HEK293T (cell line): Measurements from ENCODE around the gene CIT.

ENCODE experiments used
- CTCF ChIA-PET: fragments of 350-600 bp; formaldehyde crosslinking; extraction: SDS; loops from one replicate; lab custom pipeline; 2021; ENCODE audit warnings: antibody characterized with exemption, inconsistent platforms; lab: Yijun Ruan, JAX
- POLR2A ChIA-PET: fragments of 350-600 bp; formaldehyde crosslinking; extraction: SDS; loops from one replicate; lab custom pipeline; 2020; ENCODE audit warnings: antibody characterized with exemption, inconsistent platforms; lab: Yijun Ruan, JAX
- DNase-seq: peaks from one replicate; pipeline ENCODE4 v3.0.0; 2012; ENCODE audit warnings: mixed read lengths; ENCODE audit errors: extremely low spot score
- ARNT ChIP-seq: fragments of 450-650 bp; IDR thresholded peaks from 2 replicates; pipeline ENCODE4 v1.6.1; 2017; ENCODE audit warnings: mild to moderate bottlenecking
- BHLHE40 ChIP-seq: fragments of 450-650 bp; IDR thresholded peaks from 2 replicates; pipeline ENCODE4 v1.6.1; 2016; ENCODE audit warnings: mild to moderate bottlenecking, moderate library complexity, borderline replicate concordance
- CTBP1 ChIP-seq: fragments of 450-650 bp; IDR thresholded peaks from 2 replicates; pipeline ENCODE4 v1.6.1; 2016; ENCODE audit warnings: borderline replicate concordance
- ELF4 ChIP-seq: fragments of 450-650 bp; IDR thresholded peaks from 2 replicates; pipeline ENCODE4 v1.6.1; 2017; ENCODE audit warnings: antibody characterized with exemption
- FOXA1 ChIP-seq: fragments of 450-650 bp; IDR thresholded peaks from 2 replicates; pipeline ENCODE4 v1.6.1; 2016; ENCODE audit warnings: mild to moderate bottlenecking
- FOXK2 ChIP-seq: fragments of 450-650 bp; IDR thresholded peaks from 2 replicates; pipeline ENCODE4 v1.6.1; 2016; ENCODE audit warnings: mild to moderate bottlenecking
- FOXM1 ChIP-seq: fragments of 450-650 bp; IDR thresholded peaks from 2 replicates; pipeline ENCODE4 v1.6.1; 2017; ENCODE audit warnings: mild to moderate bottlenecking, borderline replicate concordance
- HDGF ChIP-seq: fragments of 450-650 bp; IDR thresholded peaks from 2 replicates; pipeline ENCODE4 v1.6.1; 2017; ENCODE audit warnings: antibody characterized with exemption, borderline replicate concordance
- L3MBTL2 ChIP-seq: fragments of 450-650 bp; conservative IDR thresholded peaks from 2 replicates; pipeline ENCODE4 v1.6.1; 2016; ENCODE audit warnings: mild to moderate bottlenecking
- LEF1 ChIP-seq: fragments of 450-650 bp; IDR thresholded peaks from 2 replicates; pipeline ENCODE4 v1.6.1; 2017; ENCODE audit warnings: mild to moderate bottlenecking, borderline replicate concordance
- NFRKB ChIP-seq: fragments of 450-650 bp; IDR thresholded peaks from 2 replicates; pipeline ENCODE4 v1.6.1; 2016; ENCODE audit warnings: mild to moderate bottlenecking, moderate library complexity
- PKNOX1 ChIP-seq: fragments of 450-650 bp; IDR thresholded peaks from 2 replicates; pipeline ENCODE4 v1.6.1; 2016
- SP1 ChIP-seq: fragments of 450-650 bp; IDR thresholded peaks from 2 replicates; pipeline ENCODE4 v1.6.1; 2017
- SUZ12 ChIP-seq: fragments of 450-650 bp; IDR thresholded peaks from 2 replicates; pipeline ENCODE4 v1.6.1; 2016; ENCODE audit warnings: mild to moderate bottlenecking
- TARDBP ChIP-seq: fragments of 450-650 bp; IDR thresholded peaks from 2 replicates; pipeline ENCODE4 v1.6.1; 2016
- ZNF384 ChIP-seq: fragments of 450-650 bp; IDR thresholded peaks from 2 replicates; pipeline ENCODE4 v1.6.1; 2016

The CIT gene

GRCh38 chr12:119687406-119687805 lies 189.7 kb downstream of the CIT start:
- ChIA-PET CTCF (no interaction called here), POLR2A (no interaction called here)
- DNase-seq: no peak
- TF ChIP-seq NFRKB (no peak), FOXM1 (no peak), HDGF (no peak), BHLHE40 (no peak), ZNF384 (no peak), SP1 (no peak), L3MBTL2 (no peak), FOXA1 (no peak), SUZ12 (no peak)

- ChIA-PET CTCF (no interaction called here), POLR2A (no interaction called here)
- no peak for DNase-seq
- TF ChIP-seq BHLHE40: no peak
These were observed 190.3 kb downstream of the CIT start for GRCh38 chr12:119686776-119687175.

- CTCF ChIA-PET: no interaction called here
- POLR2A ChIA-PET: no interaction called here
- no peak for TF ChIP-seq HDGF
- no peak for TF ChIP-seq L3MBTL2
- no peak for DNase-seq
These were observed 190.8 kb downstream of the CIT start for GRCh38 chr12:119686355-119686754.

- POLR2A ChIA-PET: no interaction called here
- no peak for TF ChIP-seq NFRKB
- TF ChIP-seq LEF1: no peak
- no peak for TF ChIP-seq ELF4
- TF ChIP-seq L3MBTL2: no peak
- no peak for TF ChIP-seq FOXK2
- TF ChIP-seq HDGF: no peak
- TF ChIP-seq SP1: no peak
- no peak for TF ChIP-seq CTBP1
- no peak for TF ChIP-seq ZNF384
- no peak for TF ChIP-seq FOXM1
- DNase-seq: no peak
- CTCF ChIA-PET: no interaction called here
These were observed 191.7 kb downstream of the CIT start for GRCh38 chr12:119685375-119685774.

DNA sequence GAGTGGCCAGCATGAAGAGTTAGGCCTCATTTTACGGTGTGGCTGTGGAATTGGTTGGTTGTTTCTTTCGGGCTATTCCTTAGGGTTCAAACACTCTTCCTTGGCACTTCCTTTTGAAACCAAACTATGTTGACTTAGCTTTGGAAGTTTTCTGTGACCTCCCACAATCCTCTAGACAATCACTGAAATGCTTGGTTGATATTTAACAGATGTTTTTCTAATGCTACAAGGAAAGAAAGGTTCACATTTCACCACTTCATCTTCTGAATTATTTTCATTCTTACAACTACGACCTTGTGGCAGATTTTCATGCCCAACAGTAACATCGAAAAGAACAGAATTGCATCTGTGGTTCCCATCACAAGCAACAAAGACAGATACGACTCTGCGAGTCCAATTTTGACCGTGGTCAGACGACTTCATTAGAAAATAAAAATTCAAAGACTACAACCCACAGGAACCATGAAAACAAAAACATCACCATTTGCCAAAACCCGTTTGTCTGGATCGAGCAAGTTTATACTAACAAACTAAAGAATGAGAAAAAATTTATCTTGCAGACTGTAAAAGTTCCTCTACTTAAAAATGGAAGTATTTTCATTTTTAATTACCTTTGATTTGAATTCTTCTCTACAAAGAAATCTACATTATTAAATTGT lies 192.3 kb downstream of the CIT start:
- no peak for TF ChIP-seq ELF4
- TF ChIP-seq NFRKB: no peak
- no peak for TF ChIP-seq ARNT
- no peak for TF ChIP-seq LEF1
- TF ChIP-seq BHLHE40: no peak
- no peak for TF ChIP-seq FOXK2
- no peak for TF ChIP-seq FOXM1
- no peak for TF ChIP-seq HDGF
- TF ChIP-seq L3MBTL2: no peak
- no peak for TF ChIP-seq SP1
- POLR2A ChIA-PET: no interaction called here
- DNase-seq: no peak
- CTCF ChIA-PET: no interaction called here

GRCh38 chr12:119683816-119684215 lies 193.3 kb downstream of the CIT start:
- DNase-seq: no peak
- CTCF ChIA-PET: no interaction called here
- POLR2A ChIA-PET: no interaction called here
- TF ChIP-seq L3MBTL2: no peak
- no peak for TF ChIP-seq TARDBP
- no peak for TF ChIP-seq NFRKB
- no peak for TF ChIP-seq FOXA1
- no peak for TF ChIP-seq HDGF
- TF ChIP-seq FOXM1: no peak
- TF ChIP-seq ELF4: no peak
- TF ChIP-seq BHLHE40: no peak
- TF ChIP-seq FOXK2: no peak
- no peak for TF ChIP-seq LEF1
- no peak for TF ChIP-seq PKNOX1

- DNase-seq: no peak
- ChIA-PET POLR2A (no interaction called here), CTCF (no interaction called here)
These were observed 193.7 kb downstream of the CIT start for GRCh38 chr12:119683413-119683812.

GRCh38 chr12:119682639-119683252 lies 194.4 kb downstream of the CIT start:
- TF ChIP-seq HDGF (no peak), FOXA1 (no peak), NFRKB (no peak), FOXK2 (no peak), SUZ12 (no peak), ELF4 (no peak), BHLHE40 (no peak), L3MBTL2 (no peak), FOXM1 (no peak), CTBP1 (no peak), ARNT (no peak), ZNF384 (no peak)
- no peak for DNase-seq
- ChIA-PET CTCF (no interaction called here), POLR2A (interaction anchor here (1.3 kb wide), 1 partner anchor 11 kb away, joined by 4 read pairs; no protein-coding TSS in a partner anchor)

More at GRCh38 chr12:119683413-119683812, 193.7 kb downstream of the CIT start:
- TF ChIP-seq FOXK2 (no peak), FOXA1 (no peak), CTBP1 (no peak), BHLHE40 (no peak)
